Activated T-helper 2 cell treated with anti-CD3 and anti-CD28 coated beads, Interferon-gamma antibody, Interleukin-2, Interleukin-4, amounts not matched to agents 10 μg/mL and 5 μg/mL and 100 μg/mL, durations not matched to agents 14 hours and 24 hours and 36 hours (primary cell): ENCODE data around the gene SLC16A5. TPM values are rescaled to one million over a fixed set of nuclear protein-coding genes. Genes with fewer than 3 reads are reported as not detected.
"Not testable (repeated sequence)": the region's sequence is repeated elsewhere in the genome, so short reads cannot be mapped to it uniquely, and the experiment has no call there.

Experiments used
- DNase-seq: peaks from one replicate; pipeline ENCODE4 v3.0.0; 2021; ENCODE audit warnings: low spot score
- H3K27ac Mint-ChIP-seq: one replicate; pipeline ENCODE4 v1.8.0; 2021; ENCODE audit warnings: mixed read lengths
- H3K27me3 Mint-ChIP-seq: one replicate; pipeline ENCODE4 v1.8.0; 2021; ENCODE audit warnings: low read depth, mixed read lengths
- H3K36me3 Mint-ChIP-seq: one replicate; pipeline ENCODE4 v1.8.0; 2021; ENCODE audit warnings: low read depth, mixed read lengths
- H3K4me1 Mint-ChIP-seq: one replicate; pipeline ENCODE4 v1.8.0; 2021; ENCODE audit warnings: low read depth, mixed read lengths
- H3K4me3 Mint-ChIP-seq: one replicate; pipeline ENCODE4 v1.8.0; 2021; ENCODE audit warnings: low read depth, mild to moderate bottlenecking, moderate library complexity, mixed read lengths
- H3K9me3 Mint-ChIP-seq: one replicate; pipeline ENCODE4 v1.8.0; 2021; ENCODE audit warnings: mixed read lengths
- intact Hi-C: fragments of 100-400 bp; cut with micrococcal nuclease; formaldehyde crosslinking; loops from one replicate; pipeline ENCODE4 v1.15.1; 2023
- total RNA-seq: library from RNA; stranded (reverse); gene quantifications from 2 replicates; pipeline ENCODE4 v1.2.3, GENCODE V29; 2022

SLC16A5 gene
- total RNA-seq, 1 donor from 2014 or later, result 11.6 TPM

GRCh38 chr17:75135946-75136345 is 48.2 kb downstream of the SLC16A5 start:
- Mint-ChIP-seq H3K27me3 (no peaks in the 10 kb centered on the region), H3K36me3 (peaks cover 41% of the 10 kb centered on the region), H3K27ac (peak overlapping the region; percentile 39), H3K4me1 (peaks cover 5% of the 10 kb centered on the region), H3K9me3 (no peaks in the 10 kb centered on the region), H3K4me3 (no peak overlapping the region)
- intact Hi-C loops, result loop anchor here (10.0 kb wide), 1 partner anchor 49 kb away; the partner anchor contains the start of gene SUMO2
- no peak for DNase-seq

- H3K27me3 Mint-ChIP-seq, H3K4me3 Mint-ChIP-seq, H3K27ac Mint-ChIP-seq, DNase-seq, H3K4me1 Mint-ChIP-seq, H3K9me3 Mint-ChIP-seq: not testable (repeated sequence)
- intact Hi-C loops, result loop anchor here (10.0 kb wide), 1 partner anchor 47 kb away; the partner anchor contains the start of gene SUMO2
- peaks cover 54% of the 10 kb centered on the region for H3K36me3 Mint-ChIP-seq
These were observed 50.0 kb downstream of the SLC16A5 start for GRCh38 chr17:75137762-75138161.

DNA sequence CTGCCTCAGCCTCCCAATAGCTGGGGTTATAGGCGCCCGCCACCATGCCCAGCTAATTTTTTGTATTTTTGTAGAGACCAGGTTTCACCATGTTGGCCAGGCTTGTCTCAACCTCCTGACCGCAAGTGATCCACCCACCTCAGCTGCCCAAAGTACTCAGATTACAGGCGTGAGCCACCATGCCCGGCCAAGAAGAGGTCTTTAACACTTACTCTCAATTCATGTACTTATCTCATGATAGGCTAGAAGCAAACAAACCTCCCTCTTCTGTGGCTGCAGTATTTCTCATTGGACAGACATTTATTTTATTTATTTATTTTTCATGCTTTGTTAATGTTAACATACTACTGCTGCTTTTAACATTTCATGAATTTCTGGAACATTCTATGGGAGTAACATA is 50.8 kb downstream of the SLC16A5 start:
- Mint-ChIP-seq H3K4me1 (peaks cover 7% of the 10 kb centered on the region), H3K4me3 (no peak overlapping the region), H3K27ac (no peak overlapping the region), H3K9me3 (no peaks in the 10 kb centered on the region), H3K27me3 (no peaks in the 10 kb centered on the region), H3K36me3 (peaks cover 59% of the 10 kb centered on the region)
- intact Hi-C loops, result loop anchor here (10.0 kb wide), 1 partner anchor 46 kb away; the partner anchor contains the start of gene SUMO2
- no peak for DNase-seq

- H3K27ac Mint-ChIP-seq, result no peak overlapping the region
These were observed 54.6 kb downstream of the SLC16A5 start for GRCh38 chr17:75142236-75142971.

GRCh38 chr17:75144816-75145512 is 57.2 kb downstream of the SLC16A5 start:
- Mint-ChIP-seq H3K4me1 (peaks cover 23% of the 10 kb centered on the region), H3K27ac (no peak overlapping the region), H3K9me3 (no peaks in the 10 kb centered on the region), H3K4me3 (no peak overlapping the region), H3K27me3 (no peaks in the 10 kb centered on the region), H3K36me3 (peaks cover 78% of the 10 kb centered on the region)
- no peak for DNase-seq
- intact Hi-C loops, result no loop called here

More at GRCh38 chr17:75142236-75142971, 54.6 kb downstream of the SLC16A5 start:
- Mint-ChIP-seq H3K4me3 (no peak overlapping the region), H3K9me3 (no peaks in the 10 kb centered on the region), H3K36me3 (peaks cover 68% of the 10 kb centered on the region), H3K4me1 (peaks cover 13% of the 10 kb centered on the region), H3K27me3 (no peaks in the 10 kb centered on the region)
- DNase-seq, result no peak
- intact Hi-C loops, result no loop called here

- H3K9me3 Mint-ChIP-seq, result no peaks in the 10 kb centered on the region
- intact Hi-C loops, result no loop called here
- no peaks in the 10 kb centered on the region for H3K27me3 Mint-ChIP-seq
- peaks cover 18% of the 10 kb centered on the region for H3K4me1 Mint-ChIP-seq
- peaks cover 63% of the 10 kb centered on the region for H3K36me3 Mint-ChIP-seq
- H3K27ac Mint-ChIP-seq, result no peak overlapping the region
- DNase-seq, result no peak
- no peak overlapping the region for H3K4me3 Mint-ChIP-seq
These were observed 58.8 kb downstream of the SLC16A5 start for GRCh38 chr17:75146592-75146991.

GRCh38 chr17:75147878-75148546 is 60.3 kb downstream of the SLC16A5 start:
- no peak overlapping the region for H3K4me3 Mint-ChIP-seq
- H3K9me3 Mint-ChIP-seq, result no peaks in the 10 kb centered on the region
- H3K4me1 Mint-ChIP-seq, result peaks cover 30% of the 10 kb centered on the region
- H3K27me3 Mint-ChIP-seq, result no peaks in the 10 kb centered on the region
- intact Hi-C loops, result no loop called here
- H3K27ac Mint-ChIP-seq, result no peak overlapping the region
- DNase-seq, result no peak
- H3K36me3 Mint-ChIP-seq, result peaks cover 69% of the 10 kb centered on the region

DNA sequence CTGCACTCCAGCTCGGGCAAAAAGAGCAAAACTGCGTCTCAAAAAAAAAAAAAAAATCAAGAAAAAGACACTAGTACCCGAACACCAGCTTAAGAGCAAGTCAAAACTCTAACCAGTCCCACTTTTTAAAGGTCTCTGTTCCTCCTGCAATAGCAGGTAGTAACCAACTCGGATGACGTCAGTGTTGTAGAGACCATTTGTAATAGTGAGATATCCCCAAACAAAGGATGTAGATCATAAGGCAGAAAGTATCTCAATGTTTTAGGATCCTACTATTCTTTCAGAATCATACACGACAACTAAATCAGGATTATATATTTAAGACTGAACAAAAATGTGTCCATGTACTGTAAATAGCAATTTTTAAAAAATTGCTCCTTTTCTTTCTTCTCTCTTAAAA is 64.2 kb downstream of the SLC16A5 start:
- intact Hi-C loops, result loop anchor here (2.0 to 5.0 kb wide), 2 partner anchors 37 to 50 kb away; no protein-coding TSS in a partner anchor
- Mint-ChIP-seq H3K4me3 (peak overlapping the region; percentile 93), H3K27me3 (no peaks in the 10 kb centered on the region), H3K9me3 (no peaks in the 10 kb centered on the region), H3K4me1 (peaks cover 37% of the 10 kb centered on the region), H3K36me3 (peaks cover 47% of the 10 kb centered on the region), H3K27ac (peak overlapping the region; percentile 50)
- no peak for DNase-seq

GRCh38 chr17:75152523-75152921 is 64.8 kb downstream of the SLC16A5 start:
- Mint-ChIP-seq H3K9me3 (no peaks in the 10 kb centered on the region), H3K36me3 (peaks cover 45% of the 10 kb centered on the region), H3K27me3 (no peaks in the 10 kb centered on the region), H3K4me1 (peaks cover 35% of the 10 kb centered on the region), H3K4me3 (peak overlapping the region; percentile 93), H3K27ac (peak overlapping the region; percentile 84)
- DNase-seq, result no peak
- intact Hi-C loops, result loop anchor here (2.0 to 5.0 kb wide), 2 partner anchors 38 to 50 kb away; no protein-coding TSS in a partner anchor

DNA sequence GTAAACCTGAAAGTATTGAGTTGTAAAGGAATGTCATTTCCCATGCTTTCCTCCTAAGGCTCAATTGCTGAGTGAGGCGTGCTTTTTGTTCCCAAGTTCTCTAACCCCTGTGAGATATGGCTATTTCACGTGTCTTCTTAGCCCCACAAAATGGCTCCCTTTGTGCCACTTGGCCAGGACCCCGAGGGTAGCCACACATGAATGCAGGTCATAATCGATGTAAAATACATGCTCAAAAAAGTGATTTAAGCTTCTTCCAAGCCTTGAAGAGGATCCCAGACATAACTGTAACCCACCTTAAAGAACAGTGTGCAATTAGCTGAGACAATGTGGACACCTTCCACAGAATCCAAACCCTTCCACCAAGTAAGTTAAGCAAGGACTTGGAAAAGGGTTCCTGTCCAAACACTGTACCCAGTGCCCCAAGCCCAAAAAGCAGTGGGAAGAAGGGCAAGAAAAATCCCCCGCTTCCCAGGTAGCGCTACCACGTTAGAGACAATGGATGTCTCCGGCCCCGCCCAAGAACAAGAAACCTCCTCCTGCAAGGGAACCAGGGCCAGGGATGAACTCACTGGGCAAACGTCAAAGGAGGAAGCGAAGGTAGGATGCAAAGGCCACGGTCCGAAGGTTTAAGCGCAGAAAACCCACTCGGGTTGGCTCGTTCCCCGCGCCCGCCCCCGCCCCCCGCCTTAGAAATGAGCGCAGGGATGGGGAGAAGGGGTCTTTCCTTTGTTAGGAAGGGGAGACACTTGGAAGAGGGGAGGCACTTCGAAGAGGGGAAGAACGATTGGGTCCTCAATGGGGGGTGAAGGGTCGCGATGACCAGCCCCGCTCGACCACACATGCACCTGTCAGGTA is 65.4 kb downstream of the SLC16A5 start:
- peaks cover 35% of the 10 kb centered on the region for H3K4me1 Mint-ChIP-seq
- no peaks in the 10 kb centered on the region for H3K27me3 Mint-ChIP-seq
- intact Hi-C loops, result loop anchor here (2.0 to 5.0 kb wide), 2 partner anchors 38 to 49 kb away; no protein-coding TSS in a partner anchor
- DNase-seq, result no peak
- H3K27ac Mint-ChIP-seq, result peak overlapping the region; percentile 84
- peaks cover 39% of the 10 kb centered on the region for H3K36me3 Mint-ChIP-seq
- peak overlapping the region; percentile 93 for H3K4me3 Mint-ChIP-seq
- no peaks in the 10 kb centered on the region for H3K9me3 Mint-ChIP-seq

GRCh38 chr17:75153780-75154194 is 66.0 kb downstream of the SLC16A5 start:
- peak overlapping the region; percentile 84 for H3K27ac Mint-ChIP-seq
- H3K27me3 Mint-ChIP-seq, result no peaks in the 10 kb centered on the region
- peak overlapping the region; percentile 93 for H3K4me3 Mint-ChIP-seq
- H3K36me3 Mint-ChIP-seq, result peaks cover 36% of the 10 kb centered on the region
- H3K4me1 Mint-ChIP-seq, result peaks cover 32% of the 10 kb centered on the region
- intact Hi-C loops, result loop anchor here (1.0 to 5.0 kb wide), 4 partner anchors 22 to 49 kb away; partner anchors contain the start of gene NT5C
- H3K9me3 Mint-ChIP-seq, result no peaks in the 10 kb centered on the region
- DNase-seq, result peak; percentile 25
